ENCODE measurements around the gene ZP2.

Gene ZP2

DNA sequence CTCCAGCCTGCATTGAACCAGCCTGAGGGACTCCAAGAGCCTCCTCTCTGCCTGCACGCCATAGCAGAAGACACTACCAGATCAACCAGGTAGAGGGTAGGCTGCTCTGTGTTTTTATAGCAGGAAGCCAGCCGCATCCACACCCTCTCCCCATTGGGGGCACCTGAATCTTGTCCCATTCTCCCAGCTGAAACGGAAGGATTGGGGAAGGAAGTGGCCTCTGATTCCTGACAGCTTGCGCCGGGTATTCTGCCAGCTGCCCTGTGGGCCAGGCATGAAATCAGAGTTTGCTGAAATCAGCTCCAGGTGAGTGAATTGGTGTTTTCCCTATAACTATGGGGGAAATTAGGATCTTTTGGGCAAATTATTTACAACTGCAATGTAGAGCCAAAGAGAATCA is at the start of gene ZP2:
Gene ZP2, minus strand, starts transcription at position 89 of the 400 bp plus-strand sequence. Its CDS starts 27 bp downstream, at position 62.
- Histone ChIP-seq H4K20me1 (ENCODE audit: insufficient read depth, low read length) (no peaks in the 10 kb centered on the region), H3K27ac (ENCODE audit: low read length) (no peak within 1 kb of the TSS), H3K79me2 (ENCODE audit: insufficient read depth, low read length) (no peaks in the 10 kb centered on the region), H3K4me1 (ENCODE audit: insufficient read depth, low read length) (no peaks in the 10 kb centered on the region), H2AFZ (ENCODE audit: low read depth, low read length) (no peak within 1 kb of the TSS), H3K4me3 (ENCODE audit: low read depth in 1 of 2, low read length in 2 of 2) (no peak within 1 kb of the TSS), H3K4me2 (ENCODE audit: insufficient read depth, low read length) (no peak within 1 kb of the TSS), H3K9ac (ENCODE audit: low read depth, low read length) (no peak within 1 kb of the TSS), H3K27me3 (ENCODE audit: insufficient read depth, low read length, poor library complexity) (no peaks in the 10 kb centered on the region), H3K36me3 (ENCODE audit: insufficient read depth, low read length) (no peaks in the 10 kb centered on the region), H3K9me3 (ENCODE audit: insufficient read depth, low read length, severe bottlenecking) (no peaks in the 10 kb centered on the region)
- ATAC-seq (ENCODE audit: insufficient read depth, low read depth) (no peak), DNase-seq (no peak)
- TF ChIP-seq, protein P1, sequence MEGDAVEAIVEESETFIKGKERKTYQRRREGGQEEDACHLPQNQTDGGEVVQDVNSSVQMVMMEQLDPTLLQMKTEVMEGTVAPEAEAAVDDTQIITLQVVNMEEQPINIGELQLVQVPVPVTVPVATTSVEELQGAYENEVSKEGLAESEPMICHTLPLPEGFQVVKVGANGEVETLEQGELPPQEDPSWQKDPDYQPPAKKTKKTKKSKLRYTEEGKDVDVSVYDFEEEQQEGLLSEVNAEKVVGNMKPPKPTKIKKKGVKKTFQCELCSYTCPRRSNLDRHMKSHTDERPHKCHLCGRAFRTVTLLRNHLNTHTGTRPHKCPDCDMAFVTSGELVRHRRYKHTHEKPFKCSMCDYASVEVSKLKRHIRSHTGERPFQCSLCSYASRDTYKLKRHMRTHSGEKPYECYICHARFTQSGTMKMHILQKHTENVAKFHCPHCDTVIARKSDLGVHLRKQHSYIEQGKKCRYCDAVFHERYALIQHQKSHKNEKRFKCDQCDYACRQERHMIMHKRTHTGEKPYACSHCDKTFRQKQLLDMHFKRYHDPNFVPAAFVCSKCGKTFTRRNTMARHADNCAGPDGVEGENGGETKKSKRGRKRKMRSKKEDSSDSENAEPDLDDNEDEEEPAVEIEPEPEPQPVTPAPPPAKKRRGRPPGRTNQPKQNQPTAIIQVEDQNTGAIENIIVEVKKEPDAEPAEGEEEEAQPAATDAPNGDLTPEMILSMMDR (IDR thresholded peaks at IDR 0.05; ENCODE audit: borderline replicate concordance, extremely low read depth, low read length, poor library complexity, severe bottlenecking): no peak
- TF ChIP-seq EZH2 (IDR thresholded peaks at IDR 0.05; ENCODE audit: borderline replicate concordance, low read depth, low read length, severe bottlenecking): no peak

- Histone ChIP-seq H3K36me3 (ENCODE audit: insufficient read depth, low read length) (no peaks in the 10 kb centered on the region), H3K27me3 (ENCODE audit: insufficient read depth, low read length, poor library complexity) (peaks cover 7% of the 10 kb centered on the region), H3K9ac (ENCODE audit: low read depth, low read length) (no peak overlapping the region), H3K9me3 (ENCODE audit: insufficient read depth, low read length, severe bottlenecking) (no peaks in the 10 kb centered on the region), H3K4me1 (ENCODE audit: insufficient read depth, low read length) (no peaks in the 10 kb centered on the region), H3K79me2 (ENCODE audit: insufficient read depth, low read length) (no peaks in the 10 kb centered on the region), H4K20me1 (ENCODE audit: insufficient read depth, low read length) (no peaks in the 10 kb centered on the region), H3K4me3 (ENCODE audit: low read depth in 1 of 2, low read length in 2 of 2) (no peak overlapping the region), H2AFZ (ENCODE audit: low read depth, low read length) (no peak overlapping the region), H3K27ac (ENCODE audit: low read length) (no peak overlapping the region), H3K4me2 (ENCODE audit: insufficient read depth, low read length) (no peak overlapping the region)
- ATAC-seq (ENCODE audit: insufficient read depth, low read depth) (no peak), DNase-seq (no peak)
- TF ChIP-seq, protein P1 (IDR thresholded peaks at IDR 0.05; ENCODE audit: borderline replicate concordance, extremely low read depth, low read length, poor library complexity, severe bottlenecking): no peak
- TF ChIP-seq EZH2 (IDR thresholded peaks at IDR 0.05; ENCODE audit: borderline replicate concordance, low read depth, low read length, severe bottlenecking): no peak
Observed at GRCh38 chr16:21257284-21257683, 45.9 kb upstream of the ZP2 start.

- TF ChIP-seq EZH2 (IDR thresholded peaks at IDR 0.05; ENCODE audit: borderline replicate concordance, low read depth, low read length, severe bottlenecking): no peak
- TF ChIP-seq, protein P1 (IDR thresholded peaks at IDR 0.05; ENCODE audit: borderline replicate concordance, extremely low read depth, low read length, poor library complexity, severe bottlenecking): no peak
- no peaks in the 10 kb centered on the region for H3K36me3 ChIP-seq (ENCODE audit: insufficient read depth, low read length)
- H3K4me1 ChIP-seq (ENCODE audit: insufficient read depth, low read length): no peaks in the 10 kb centered on the region
- H2AFZ ChIP-seq (ENCODE audit: low read depth, low read length): no peak overlapping the region
- H4K20me1 ChIP-seq (ENCODE audit: insufficient read depth, low read length): no peaks in the 10 kb centered on the region
- H3K9me3 ChIP-seq (ENCODE audit: insufficient read depth, low read length, severe bottlenecking): no peaks in the 10 kb centered on the region
- DNase-seq: no peak
- H3K4me2 ChIP-seq (ENCODE audit: insufficient read depth, low read length): no peak overlapping the region
- ATAC-seq (ENCODE audit: insufficient read depth, low read depth): no peak
- no peaks in the 10 kb centered on the region for H3K79me2 ChIP-seq (ENCODE audit: insufficient read depth, low read length)
- no peak overlapping the region for H3K27ac ChIP-seq (ENCODE audit: low read length)
- no peak overlapping the region for H3K4me3 ChIP-seq (ENCODE audit: low read depth in 1 of 2, low read length in 2 of 2)
- peaks cover 7% of the 10 kb centered on the region for H3K27me3 ChIP-seq (ENCODE audit: insufficient read depth, low read length, poor library complexity)
- H3K9ac ChIP-seq (ENCODE audit: low read depth, low read length): no peak overlapping the region
Observed at GRCh38 chr16:21256636-21257035, 45.3 kb upstream of the ZP2 start.

- H4K20me1 ChIP-seq (ENCODE audit: insufficient read depth, low read length): no peaks in the 10 kb centered on the region
- no peak overlapping the region for H3K4me2 ChIP-seq (ENCODE audit: insufficient read depth, low read length)
- no peaks in the 10 kb centered on the region for H3K36me3 ChIP-seq (ENCODE audit: insufficient read depth, low read length)
- H2AFZ ChIP-seq (ENCODE audit: low read depth, low read length): no peak overlapping the region
- no peaks in the 10 kb centered on the region for H3K79me2 ChIP-seq (ENCODE audit: insufficient read depth, low read length)
- no peaks in the 10 kb centered on the region for H3K9me3 ChIP-seq (ENCODE audit: insufficient read depth, low read length, severe bottlenecking)
- ATAC-seq (ENCODE audit: insufficient read depth, low read depth): no peak
- H3K4me3 ChIP-seq (ENCODE audit: low read depth in 1 of 2, low read length in 2 of 2): no peak overlapping the region
- H3K9ac ChIP-seq (ENCODE audit: low read depth, low read length): no peak overlapping the region
- no peak overlapping the region for H3K27ac ChIP-seq (ENCODE audit: low read length)
- no peaks in the 10 kb centered on the region for H3K4me1 ChIP-seq (ENCODE audit: insufficient read depth, low read length)
- DNase-seq: no peak
- TF ChIP-seq EZH2 (IDR thresholded peaks at IDR 0.05; ENCODE audit: borderline replicate concordance, low read depth, low read length, severe bottlenecking): no peak
- TF ChIP-seq, protein P1 (IDR thresholded peaks at IDR 0.05; ENCODE audit: borderline replicate concordance, extremely low read depth, low read length, poor library complexity, severe bottlenecking): no peak
- H3K27me3 ChIP-seq (ENCODE audit: insufficient read depth, low read length, poor library complexity): peaks cover 11% of the 10 kb centered on the region
Observed at GRCh38 chr16:21253470-21253869, 42.1 kb upstream of the ZP2 start.

All from DND-41 (cell line).